Right lobe of liver (tissue), 6 donors: Measurements from ENCODE around the gene FASTKD2. TPM values are rescaled to one million over a fixed set of nuclear protein-coding genes. Genes with fewer than 3 reads are reported as not detected.
A peak's percentile ranks its signal among the peaks of the same experiment; 100 is the strongest.

Experiments
- ATAC-seq, 4 donors: fragments of 200-7000 bp; cut with Tn5 transposase; one replicate each; pipeline ENCODE4 v1.9.1; 2020; ENCODE audit warnings: mild to moderate bottlenecking in 4 of 4, moderate library complexity in 4 of 4
- DNase-seq, 3 donors: peaks; one replicate each; pipeline ENCODE4 v3.0.0-alpha.2; 2020
- H3K27ac ChIP-seq, 3 donors: fragments of 200-600 bp; one replicate each; pipeline ENCODE4 v1.8.0; 2022
- H3K27me3 ChIP-seq, 2 donors: fragments of 200-600 bp; one replicate each; pipeline ENCODE4 v1.8.0; 2022
- H3K36me3 ChIP-seq, 4 donors: fragments of 200-600 bp; sonication (generic) in 1 of 4; one replicate each; pipeline versions ENCODE4 v1.5.1 to v1.8.0; 2017 to 2022; ENCODE audit warnings: control low read depth in 1 of 4
- H3K4me1 ChIP-seq, 4 donors: fragments of 200-600 bp; sonication (generic) in 1 of 4; one replicate each; pipeline versions ENCODE4 v1.5.1 to v1.8.0; 2017 to 2022; ENCODE audit warnings: control low read depth in 1 of 4
- H3K4me3 ChIP-seq, 3 donors: fragments of 200-600 bp; one replicate each; pipeline ENCODE4 v1.8.0; 2022
- H3K9me3 ChIP-seq, 4 donors: fragments of 200-600 bp; sonication (generic) in 1 of 4; one replicate each; pipeline versions ENCODE4 v1.5.1 to v1.8.0; 2017 to 2022; ENCODE audit warnings: control low read depth in 1 of 4
- CTCF ChIP-seq, 4 donors: fragments of 200-600 bp in 3 of 4; fragments of 450-650 bp in 1 of 4; IDR thresholded peaks; one replicate each; pipeline versions ENCODE4 v1.5.1 to v1.8.0; 2016 to 2022; ENCODE audit warnings: antibody characterized with exemption in 4 of 4, mild to moderate bottlenecking in 2 of 4
- POLR2A ChIP-seq: fragments of 450-650 bp; IDR thresholded peaks from one replicate; pipeline ENCODE4 v1.6.1; 2017; ENCODE audit warnings: antibody characterized with exemption, mild to moderate bottlenecking
- WGBS: methylation state at CpG from one replicate; pipeline ENCODE4 v1.1.6; 2018; ENCODE audit warnings: low coverage, low lambda C conversion rate; ENCODE audit not compliant: insufficient coverage; ENCODE audit errors: missing lambda C conversion rate; 5-methylcytosine and 5-hydroxymethylcytosine counted together
- intact Hi-C, 2 donors: fragments of 100-400 bp; cut with DNase I; formaldehyde crosslinking; loops; one replicate each; pipeline versions ENCODE4 v1.11.2 to v1.14.1; 2022
- long read RNA-seq: library from polyadenylated mRNA; unstranded; transcript quantifications from one replicate; pipeline ENCODE4 v2.0.0, GENCODE V29; 2019
- total RNA-seq, 6 experiments: library from RNA; depleted of rRNA in 2 of 6; stranded (reverse); fragments of >200 nt in 2 of 6; fragmentation: NEBNext Ultra II Directional in 3 of 6; extraction: Animal tissue kit (Norgen Biotek cat#: 25700) in 3 of 6; gene quantifications; one replicate each; pipeline versions ENCODE4 v1.1.0 to v1.2.4, GENCODE V29; 2016 to 2023
- donor health status: DM: no; HTN: yes; CAD: no.
- donor health status: DM: no; HTN: no; CAD: no.
- donor health status: DM: no; HTN: no; CAD: no.
- donor health status: DM: no; HTN: yes; CAD: no.
- donor health status: DM: no; HTN: yes; CAD: no.

The FASTKD2 gene
- total RNA-seq = 10 to 100 TPM; 13.5 to 29.1 (median 16.9) TPM
- long read RNA-seq, transcript FASTKD2-201 (12 exons, 3,188 nt) = major isoform, 7 of 10 reads
- long read RNA-seq, partial matches to known transcripts = 1 of 10 reads
- long read RNA-seq, other reads (novel, unspliced or antisense) = 1 of 10 reads

DNA sequence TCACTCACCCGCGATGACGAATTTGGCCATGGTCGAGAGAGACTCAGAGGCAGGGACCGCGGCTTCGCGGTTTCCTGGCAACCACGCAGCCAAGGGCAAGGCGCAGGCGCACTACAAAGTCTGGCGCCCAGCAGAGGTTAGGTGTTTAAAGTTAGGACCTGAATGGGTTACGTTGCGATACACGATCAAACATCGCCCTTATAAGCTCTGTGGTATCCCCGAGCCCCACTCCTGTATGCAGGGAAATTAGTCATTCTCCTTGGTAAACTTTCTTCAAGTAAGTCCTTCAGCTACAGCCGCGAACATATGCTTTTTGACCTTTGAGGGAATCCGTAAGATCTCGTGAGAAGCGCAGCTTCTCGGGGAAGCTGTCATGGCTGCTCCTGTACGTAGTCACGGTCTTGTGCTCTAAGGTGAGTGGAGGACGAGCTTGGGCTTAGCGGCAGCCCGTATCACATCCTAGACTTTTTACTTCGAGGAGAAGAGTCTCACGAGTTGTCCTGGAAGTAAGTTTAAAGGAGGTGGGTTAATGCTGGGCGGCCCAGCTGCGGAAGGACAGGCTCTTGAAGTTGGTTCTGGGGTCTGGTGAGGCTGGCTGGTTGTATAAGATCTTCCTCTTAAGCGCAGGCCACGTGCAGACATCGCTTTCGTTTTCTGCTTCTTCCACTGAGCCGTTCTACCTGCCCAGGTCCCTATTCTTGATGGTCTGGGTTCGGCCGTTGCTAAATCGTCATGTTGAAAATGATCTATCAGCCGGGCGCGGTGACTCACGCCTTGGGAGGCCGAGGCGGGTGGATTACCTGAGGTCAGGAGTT lies at the start of gene FASTKD2, which contains the start of gene MDH1B:
Gene FASTKD2, plus strand, starts transcription at position 365 of the 815 bp plus-strand sequence. CDS start 1,088 bp downstream, outside the sequence.
Gene MDH1B, minus strand, starts transcription at position 87 of the 815 bp plus-strand sequence. Its CDS starts 57 bp downstream, at position 30.
- TF ChIP-seq POLR2A (peak; percentile 57), CTCF (IDR thresholded peaks at IDR 0.05) (no peak)
- DNase-seq (peak; percentile 88 to 91 (median 89)), ATAC-seq (peak; percentile 94 to 96 (median 96))
- H3K4me3 ChIP-seq = peak within 1 kb of the TSS; percentile 79 to 96 (median 92)
- no peaks in the 10 kb centered on the region for H3K27me3 ChIP-seq
- WGBS = under 1% methylated on average over 30 of the region's 46 CpGs
- peaks cover 0 to 6% (median 1%) of the 10 kb centered on the region in 4 donors for H3K4me1 ChIP-seq
- no peaks in the 10 kb centered on the region for H3K9me3 ChIP-seq
- intact Hi-C loops = no loop called here
- peaks cover 0 to 12% (median 0%) of the 10 kb centered on the region in 4 donors for H3K36me3 ChIP-seq
- peak within 1 kb of the TSS; percentile 70 to 77 (median 72) for H3K27ac ChIP-seq

GRCh38 chr2:206716623-206717022 lies 48.8 kb upstream of the FASTKD2 start:
- Histone ChIP-seq H3K36me3 (no peaks in the 10 kb centered on the region), H3K9me3 (no peaks in the 10 kb centered on the region), H3K4me3 (no peak overlapping the region), H3K4me1 (no peaks in the 10 kb centered on the region), H3K27me3 (no peaks in the 10 kb centered on the region), H3K27ac (no peak overlapping the region)
- TF ChIP-seq CTCF (IDR thresholded peaks at IDR 0.05) = no peak
- TF ChIP-seq POLR2A = no peak
- ATAC-seq = no peak
- 59% methylated on average over 3 of the region's 3 CpGs for WGBS
- no peak for DNase-seq
- intact Hi-C loops = no loop called here

- Histone ChIP-seq H3K36me3 (no peaks in the 10 kb centered on the region), H3K4me3 (no peak within 1 kb of the TSS), H3K27me3 (no peaks in the 10 kb centered on the region), H3K9me3 (no peaks in the 10 kb centered on the region), H3K4me1 (no peaks in the 10 kb centered on the region), H3K27ac (no peak within 1 kb of the TSS)
- TF ChIP-seq CTCF (IDR thresholded peaks at IDR 0.05) (no peak), POLR2A (no peak)
- 42% methylated on average over 1 of the region's 1 CpG for WGBS
- intact Hi-C loops = no loop called here
- ATAC-seq (no peak), DNase-seq (no peak)
These were observed 47.1 kb upstream of the FASTKD2 start, which contains the start of gene DYTN for GRCh38 chr2:206718296-206718695. TSS of gene DYTN (minus strand) at chr2:206718396. CDS start at chr2:206718279, 117 bp downstream.

- no peak for TF ChIP-seq CTCF (IDR thresholded peaks at IDR 0.05)
- TF ChIP-seq POLR2A = no peak
- no peak for ATAC-seq
- Histone ChIP-seq H3K4me1 (no peaks in the 10 kb centered on the region), H3K36me3 (no peaks in the 10 kb centered on the region), H3K27me3 (no peaks in the 10 kb centered on the region), H3K9me3 (no peaks in the 10 kb centered on the region), H3K27ac (no peak overlapping the region), H3K4me3 (no peak overlapping the region)
- intact Hi-C loops = no loop called here
- DNase-seq = no peak
- 55% methylated on average over 4 of the region's 4 CpGs for WGBS
These were observed 44.0 kb upstream of the FASTKD2 start for GRCh38 chr2:206721256-206721920.
